ENCODE data around the gene MBNL3.

DNA sequence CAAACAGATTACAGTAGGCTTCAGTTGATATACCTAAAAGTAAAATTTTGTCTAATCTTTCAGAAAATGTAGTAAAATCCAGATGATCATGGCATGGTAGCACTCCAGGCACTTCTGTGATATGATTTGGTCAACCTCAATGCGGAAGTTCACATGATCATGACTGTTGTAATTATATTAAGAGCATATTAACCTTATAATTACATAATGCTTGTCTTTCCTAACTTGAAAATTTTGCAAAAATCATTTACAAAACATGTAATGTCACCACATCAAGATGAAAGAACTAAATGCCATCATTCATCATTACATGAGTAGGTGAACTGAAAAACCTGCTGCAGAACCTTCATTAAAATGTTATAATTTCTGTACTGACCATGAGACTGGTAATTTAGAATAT, 88.1 kb downstream of the MBNL3 start:
- TF ChIP-seq, protein P1, sequence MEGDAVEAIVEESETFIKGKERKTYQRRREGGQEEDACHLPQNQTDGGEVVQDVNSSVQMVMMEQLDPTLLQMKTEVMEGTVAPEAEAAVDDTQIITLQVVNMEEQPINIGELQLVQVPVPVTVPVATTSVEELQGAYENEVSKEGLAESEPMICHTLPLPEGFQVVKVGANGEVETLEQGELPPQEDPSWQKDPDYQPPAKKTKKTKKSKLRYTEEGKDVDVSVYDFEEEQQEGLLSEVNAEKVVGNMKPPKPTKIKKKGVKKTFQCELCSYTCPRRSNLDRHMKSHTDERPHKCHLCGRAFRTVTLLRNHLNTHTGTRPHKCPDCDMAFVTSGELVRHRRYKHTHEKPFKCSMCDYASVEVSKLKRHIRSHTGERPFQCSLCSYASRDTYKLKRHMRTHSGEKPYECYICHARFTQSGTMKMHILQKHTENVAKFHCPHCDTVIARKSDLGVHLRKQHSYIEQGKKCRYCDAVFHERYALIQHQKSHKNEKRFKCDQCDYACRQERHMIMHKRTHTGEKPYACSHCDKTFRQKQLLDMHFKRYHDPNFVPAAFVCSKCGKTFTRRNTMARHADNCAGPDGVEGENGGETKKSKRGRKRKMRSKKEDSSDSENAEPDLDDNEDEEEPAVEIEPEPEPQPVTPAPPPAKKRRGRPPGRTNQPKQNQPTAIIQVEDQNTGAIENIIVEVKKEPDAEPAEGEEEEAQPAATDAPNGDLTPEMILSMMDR (IDR thresholded peaks at IDR 0.05), result no peak
- TF ChIP-seq POLR2AphosphoS5 (IDR thresholded peaks at IDR 0.05), result no peak
- no peak for TF ChIP-seq POLR2A (IDR thresholded peaks at IDR 0.05)
